Measurements from ENCODE around the gene MRPS11. TPM values are rescaled to one million over a fixed set of nuclear protein-coding genes. Genes with fewer than 3 reads are reported as not detected.
"Not testable (repeated sequence)": the region's sequence is repeated elsewhere in the genome, so short reads cannot be mapped to it uniquely, and the experiment has no call there.

The MRPS11 gene
- total RNA-seq, 6 donors from 2014 or later = 12.9 to 53.4 (median 34.7) TPM

- Histone ChIP-seq H3K27me3 (no peaks in the 10 kb centered on the region), H3K36me3 (no peaks in the 10 kb centered on the region), H3K27ac (no peak overlapping the region), H3K4me1 (no peaks in the 10 kb centered on the region), H3K4me3 (no peak overlapping the region), H3K9me3 (no peaks in the 10 kb centered on the region)
- WGBS, 2 donors = 84 to 87% methylated on average over 7 of the region's 7 CpGs
- DNase-seq (no peak), ATAC-seq (ENCODE audit: low FRiP score in 2 of 2) (no peak)
- no peak for TF ChIP-seq POLR2AphosphoS5 (IDR thresholded peaks at IDR 0.05)
- no peak for TF ChIP-seq EP300 (IDR thresholded peaks at IDR 0.05)
- TF ChIP-seq POLR2A (IDR thresholded peaks at IDR 0.05) = no peak
- TF ChIP-seq, protein P1, sequence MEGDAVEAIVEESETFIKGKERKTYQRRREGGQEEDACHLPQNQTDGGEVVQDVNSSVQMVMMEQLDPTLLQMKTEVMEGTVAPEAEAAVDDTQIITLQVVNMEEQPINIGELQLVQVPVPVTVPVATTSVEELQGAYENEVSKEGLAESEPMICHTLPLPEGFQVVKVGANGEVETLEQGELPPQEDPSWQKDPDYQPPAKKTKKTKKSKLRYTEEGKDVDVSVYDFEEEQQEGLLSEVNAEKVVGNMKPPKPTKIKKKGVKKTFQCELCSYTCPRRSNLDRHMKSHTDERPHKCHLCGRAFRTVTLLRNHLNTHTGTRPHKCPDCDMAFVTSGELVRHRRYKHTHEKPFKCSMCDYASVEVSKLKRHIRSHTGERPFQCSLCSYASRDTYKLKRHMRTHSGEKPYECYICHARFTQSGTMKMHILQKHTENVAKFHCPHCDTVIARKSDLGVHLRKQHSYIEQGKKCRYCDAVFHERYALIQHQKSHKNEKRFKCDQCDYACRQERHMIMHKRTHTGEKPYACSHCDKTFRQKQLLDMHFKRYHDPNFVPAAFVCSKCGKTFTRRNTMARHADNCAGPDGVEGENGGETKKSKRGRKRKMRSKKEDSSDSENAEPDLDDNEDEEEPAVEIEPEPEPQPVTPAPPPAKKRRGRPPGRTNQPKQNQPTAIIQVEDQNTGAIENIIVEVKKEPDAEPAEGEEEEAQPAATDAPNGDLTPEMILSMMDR (IDR thresholded peaks at IDR 0.05) = no peak
These were observed 34.3 kb upstream of the MRPS11 start for GRCh38 chr15:88433046-88433685.

DNA sequence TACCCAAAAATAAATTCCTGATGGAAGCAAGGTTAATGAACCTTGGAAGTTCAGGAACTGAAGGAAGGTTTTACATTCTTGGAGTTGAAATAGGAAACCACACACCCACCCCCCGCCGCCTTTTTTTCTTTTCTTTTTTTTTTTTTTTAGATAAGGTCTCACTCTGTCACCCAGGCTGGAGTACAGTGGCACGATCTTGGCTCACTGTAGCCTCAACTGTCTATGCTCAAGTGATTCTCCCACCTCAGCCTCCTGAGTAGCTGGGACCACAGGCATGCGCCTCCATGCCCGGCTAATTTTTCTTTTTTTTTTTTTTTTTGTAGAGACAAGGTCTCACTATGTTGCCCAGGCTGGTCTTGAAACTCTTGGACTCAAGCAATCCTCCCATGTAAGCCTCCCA is 33.4 kb upstream of the MRPS11 start:
- ATAC-seq (ENCODE audit: low FRiP score in 2 of 2); H3K9me3 ChIP-seq; DNase-seq; H3K4me1 ChIP-seq; H3K27ac ChIP-seq; H3K4me3 ChIP-seq; H3K36me3 ChIP-seq; H3K27me3 ChIP-seq: not testable (repeated sequence)
- WGBS, 2 donors = 62 to 68% methylated on average over 5 of the region's 5 CpGs

DNA sequence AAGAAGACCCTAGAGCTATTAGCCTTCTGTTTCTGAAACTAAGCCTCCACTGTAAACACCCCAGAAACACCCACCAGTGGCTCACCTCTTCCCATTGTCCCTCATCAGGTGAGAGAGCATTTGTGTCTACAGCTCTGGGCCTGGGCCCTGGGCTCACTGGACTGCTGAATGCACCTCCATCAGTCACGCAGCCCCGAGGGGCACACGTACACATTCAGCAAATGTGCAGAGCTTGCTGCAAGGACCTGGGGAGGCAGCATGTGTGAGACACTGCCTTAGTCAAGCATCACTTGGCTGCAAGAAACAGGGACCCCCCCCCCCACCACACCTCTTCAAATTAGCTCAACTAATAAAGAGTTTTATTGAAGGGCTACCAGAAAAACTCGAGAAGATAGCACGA is 29.3 kb upstream of the MRPS11 start:
- ATAC-seq (ENCODE audit: low FRiP score in 2 of 2) = peak in 1 of 2 donors; percentile 44
- DNase-seq = no peak
- Histone ChIP-seq H3K27ac (no peak overlapping the region), H3K27me3 (no peaks in the 10 kb centered on the region), H3K9me3 (peaks cover 0 to 3% (median under 1%) of the 10 kb centered on the region in 4 donors), H3K36me3 (no peaks in the 10 kb centered on the region), H3K4me1 (no peaks in the 10 kb centered on the region), H3K4me3 (no peak overlapping the region)
- WGBS, 2 donors = 78 to 83% methylated on average over 5 of the region's 5 CpGs
- TF ChIP-seq POLR2AphosphoS5 (IDR thresholded peaks at IDR 0.05) (no peak), EP300 (IDR thresholded peaks at IDR 0.05) (no peak), POLR2A (IDR thresholded peaks at IDR 0.05) (no peak)
- TF ChIP-seq, protein P1 (IDR thresholded peaks at IDR 0.05) = no peak

- ATAC-seq (ENCODE audit: low FRiP score in 2 of 2) (no peak), DNase-seq (no peak)
- TF ChIP-seq POLR2AphosphoS5 (IDR thresholded peaks at IDR 0.05) (no peak), POLR2A (IDR thresholded peaks at IDR 0.05) (no peak), EP300 (IDR thresholded peaks at IDR 0.05) (no peak)
- TF ChIP-seq, protein P1 (IDR thresholded peaks at IDR 0.05) = no peak
- Histone ChIP-seq H3K9me3 (peaks cover 0 to 8% (median 3%) of the 10 kb centered on the region in 4 donors), H3K27me3 (no peaks in the 10 kb centered on the region), H3K4me3 (no peak overlapping the region), H3K27ac (no peak overlapping the region), H3K4me1 (no peaks in the 10 kb centered on the region), H3K36me3 (no peaks in the 10 kb centered on the region)
- 56 to 69% methylated on average over 1 of the region's 1 CpG for WGBS, 2 donors
These were observed 27.5 kb upstream of the MRPS11 start for GRCh38 chr15:88440021-88440420.

- TF ChIP-seq, protein P1 (IDR thresholded peaks at IDR 0.05) = no peak
- no peak for DNase-seq
- no peak overlapping the region for H3K4me3 ChIP-seq
- no peaks in the 10 kb centered on the region for H3K36me3 ChIP-seq
- H3K4me1 ChIP-seq = no peaks in the 10 kb centered on the region
- H3K27ac ChIP-seq = no peak overlapping the region
- ATAC-seq (ENCODE audit: low FRiP score in 2 of 2) = no peak
- H3K27me3 ChIP-seq = no peaks in the 10 kb centered on the region
- peaks cover 0 to 8% (median 3%) of the 10 kb centered on the region in 4 donors for H3K9me3 ChIP-seq
- 85 to 100% methylated on average over 2 of the region's 2 CpGs for WGBS, 2 donors
These were observed 26.3 kb upstream of the MRPS11 start for GRCh38 chr15:88441076-88441730.

Measured in upper lobe of left lung (tissue), 6 donors.